Measurements from ENCODE around the gene ZNF37A. TPM values are rescaled to one million over a fixed set of nuclear protein-coding genes. Genes with fewer than 3 reads are reported as not detected.
"Not testable (repeated sequence)": the region's sequence is repeated elsewhere in the genome, so short reads cannot be mapped to it uniquely, and the experiment has no call there.

Gene ZNF37A
- total and polyA plus RNA-seq, 2 experiments from 2014 or later: 10.9 to 11.5 TPM

- Histone ChIP-seq H3F3A (ENCODE audit: insufficient read depth) (no peaks in the 10 kb centered on the region), H3K9me2 (ENCODE audit: insufficient read depth) (no peaks in the 10 kb centered on the region), H3K79me2 (ENCODE audit: insufficient read depth) (no peaks in the 10 kb centered on the region), H2AFZ (no peak overlapping the region), H3K4me2 (ENCODE audit: unreplicated experiment) (no peak overlapping the region), H3K9ac (no peak overlapping the region), H3K27me3 (replicated peaks; ENCODE audit: insufficient read depth) (no peaks in the 10 kb centered on the region), H3K4me1 (ENCODE audit: insufficient read depth) (no peaks in the 10 kb centered on the region), H4K20me1 (ENCODE audit: insufficient read depth) (no peaks in the 10 kb centered on the region), H3K4me3 (no peak overlapping the region), H3K9me3 (ENCODE audit: low read depth) (no peaks in the 10 kb centered on the region), H3K36me3 (ENCODE audit: low read depth) (no peaks in the 10 kb centered on the region), H3K27ac (no peak overlapping the region)
- in situ Hi-C loops (cut with MboI): no loop called here
- 17 to 19% methylated on average over 2 of the region's 2 CpGs for WGBS, 2 experiments (ENCODE audit: low coverage in 1 of 2, low lambda C conversion rate in 2 of 2, missing lambda C conversion rate in 2 of 2)
- no peak for TF ChIP-seq EZH2 (IDR thresholded peaks at IDR 0.05; ENCODE audit: insufficient read depth, poor library complexity, severe bottlenecking)
- TF ChIP-seq EZH2phosphoT487 (IDR thresholded peaks at IDR 0.05; ENCODE audit: insufficient read depth, low read depth): no peak
- no peak for DNase-seq
Observed at GRCh38 chr10:38076687-38077086, 17.4 kb upstream of the ZNF37A start.

GRCh38 chr10:38093318-38093717 lies 819 bp upstream of the ZNF37A start:
- H3F3A ChIP-seq (ENCODE audit: insufficient read depth); H3K4me1 ChIP-seq (ENCODE audit: insufficient read depth); H3K9me2 ChIP-seq (ENCODE audit: insufficient read depth); H3K27me3 ChIP-seq (replicated peaks; ENCODE audit: insufficient read depth); H4K20me1 ChIP-seq (ENCODE audit: insufficient read depth); in situ Hi-C loops (cut with MboI); DNase-seq; H3K9me3 ChIP-seq (ENCODE audit: low read depth); H3K27ac ChIP-seq: not testable (repeated sequence)
- Histone ChIP-seq H3K4me3 (peak overlapping the region; percentile 91), H3K79me2 (ENCODE audit: insufficient read depth) (peaks cover 35% of the 10 kb centered on the region), H2AFZ (peak overlapping the region; percentile 98), H3K9ac (peak overlapping the region; percentile 96), H3K4me2 (ENCODE audit: unreplicated experiment) (peak overlapping the region; percentile 75), H3K36me3 (ENCODE audit: low read depth) (peaks cover 20% of the 10 kb centered on the region)
- WGBS, 2 experiments (ENCODE audit: low coverage in 1 of 2, low lambda C conversion rate in 2 of 2, missing lambda C conversion rate in 2 of 2): 81 to 82% methylated on average over 15 of the region's 15 CpGs

GRCh38 chr10:38093816-38094157 lies 350 bp upstream of the ZNF37A start:
- peaks cover 23% of the 10 kb centered on the region for H3K36me3 ChIP-seq (ENCODE audit: low read depth)
- H3F3A ChIP-seq (ENCODE audit: insufficient read depth): no peaks in the 10 kb centered on the region
- H3K79me2 ChIP-seq (ENCODE audit: insufficient read depth): peaks cover 37% of the 10 kb centered on the region
- 8 to 11% methylated on average over 16 of the region's 16 CpGs for WGBS, 2 experiments (ENCODE audit: low coverage in 1 of 2, low lambda C conversion rate in 2 of 2, missing lambda C conversion rate in 2 of 2)
- H2AFZ ChIP-seq: peak overlapping the region; percentile 98
- H3K9me3 ChIP-seq (ENCODE audit: low read depth): no peaks in the 10 kb centered on the region
- no peak for TF ChIP-seq EZH2 (IDR thresholded peaks at IDR 0.05; ENCODE audit: insufficient read depth, poor library complexity, severe bottlenecking)
- no peak for TF ChIP-seq EZH2phosphoT487 (IDR thresholded peaks at IDR 0.05; ENCODE audit: insufficient read depth, low read depth)
- peak overlapping the region; percentile 75 for H3K4me2 ChIP-seq (ENCODE audit: unreplicated experiment)
- peak overlapping the region; percentile 91 for H3K4me3 ChIP-seq
- H3K9ac ChIP-seq: peak overlapping the region; percentile 96
- no peak overlapping the region for H3K27ac ChIP-seq
- in situ Hi-C loops (cut with MboI): no loop called here
- no peaks in the 10 kb centered on the region for H3K9me2 ChIP-seq (ENCODE audit: insufficient read depth)
- no peaks in the 10 kb centered on the region for H4K20me1 ChIP-seq (ENCODE audit: insufficient read depth)
- H3K4me1 ChIP-seq (ENCODE audit: insufficient read depth): peaks cover 4% of the 10 kb centered on the region; the same call in 1 of the 2 replicates
- no peaks in the 10 kb centered on the region for H3K27me3 ChIP-seq (replicated peaks; ENCODE audit: insufficient read depth)
- DNase-seq: no peak

DNA sequence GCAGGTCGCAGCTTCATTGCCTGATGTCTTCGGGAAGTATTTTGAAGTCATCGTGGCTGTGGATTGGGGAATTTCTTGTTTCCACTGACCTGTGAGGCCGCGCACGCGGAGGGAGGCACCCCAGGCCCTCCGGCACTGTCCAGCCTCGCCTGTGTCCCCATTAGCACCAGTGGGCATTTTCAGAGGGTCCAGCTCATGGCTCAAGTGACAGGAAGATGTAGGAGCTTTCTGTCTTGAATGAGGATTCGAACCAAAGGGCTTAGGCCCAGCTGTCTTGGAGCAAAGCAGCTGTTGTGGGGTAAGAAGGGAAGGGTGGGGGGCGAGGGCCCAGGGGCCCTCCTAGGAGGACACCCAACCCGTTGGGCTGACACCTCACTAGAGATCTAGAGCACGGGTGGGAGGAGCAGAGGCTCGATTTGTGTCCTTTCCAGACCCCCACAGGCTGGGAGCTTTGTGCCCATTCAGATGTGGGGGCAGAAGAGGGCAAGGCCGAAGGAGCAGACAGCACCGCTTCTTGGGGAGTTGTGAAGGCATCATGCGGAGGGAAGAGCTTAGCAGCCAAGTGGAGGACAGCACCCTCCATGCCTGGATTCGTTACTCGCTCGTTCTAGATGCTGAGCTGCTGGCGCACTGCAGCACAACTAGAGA lies 914 bp downstream of the ZNF37A start:
- H3K27ac ChIP-seq: peak overlapping the region; percentile 83
- peak overlapping the region; percentile 96 for H3K9ac ChIP-seq
- H3K4me3 ChIP-seq: peak overlapping the region; percentile 91
- peaks cover 37% of the 10 kb centered on the region for H3K79me2 ChIP-seq (ENCODE audit: insufficient read depth)
- in situ Hi-C loops (cut with MboI): no loop called here
- 43 to 47% methylated on average over 21 of the region's 21 CpGs for WGBS, 2 experiments (ENCODE audit: low coverage in 1 of 2, low lambda C conversion rate in 2 of 2, missing lambda C conversion rate in 2 of 2)
- H2AFZ ChIP-seq: peak overlapping the region; percentile 98
- DNase-seq: no peak
- peak overlapping the region; percentile 79 for H3K4me2 ChIP-seq (ENCODE audit: unreplicated experiment)
- H3K27me3 ChIP-seq (replicated peaks; ENCODE audit: insufficient read depth): no peaks in the 10 kb centered on the region
- no peaks in the 10 kb centered on the region for H3F3A ChIP-seq (ENCODE audit: insufficient read depth)
- no peaks in the 10 kb centered on the region for H4K20me1 ChIP-seq (ENCODE audit: insufficient read depth)
- H3K4me1 ChIP-seq (ENCODE audit: insufficient read depth): peaks cover 4% of the 10 kb centered on the region; the same call in 1 of the 2 replicates
- TF ChIP-seq EZH2phosphoT487 (IDR thresholded peaks at IDR 0.05; ENCODE audit: insufficient read depth, low read depth): no peak
- no peak for TF ChIP-seq EZH2 (IDR thresholded peaks at IDR 0.05; ENCODE audit: insufficient read depth, poor library complexity, severe bottlenecking)
- H3K9me2 ChIP-seq (ENCODE audit: insufficient read depth): no peaks in the 10 kb centered on the region
- no peaks in the 10 kb centered on the region for H3K9me3 ChIP-seq (ENCODE audit: low read depth)
- H3K36me3 ChIP-seq (ENCODE audit: low read depth): peaks cover 27% of the 10 kb centered on the region

DNA sequence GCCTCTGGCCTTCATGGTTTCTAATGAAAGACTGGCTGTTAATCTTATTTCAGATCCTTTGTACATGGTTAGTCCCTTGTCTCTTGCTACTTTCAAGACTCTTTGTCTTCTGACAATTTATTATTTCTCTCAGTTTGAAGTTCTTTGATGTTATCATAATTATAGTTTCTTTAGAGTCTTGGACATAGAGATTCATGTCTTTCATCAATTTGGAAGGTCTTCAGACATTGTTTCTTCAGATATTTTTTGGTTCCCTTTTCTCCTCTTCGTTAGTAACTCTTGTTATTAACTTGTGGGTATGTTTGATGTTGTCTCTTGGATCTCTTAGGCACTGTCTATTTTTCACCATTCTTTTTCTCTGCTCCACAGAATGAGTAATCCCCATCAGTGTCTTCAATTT lies 8.7 kb downstream of the ZNF37A start:
- peak; percentile 16 for DNase-seq
- peaks cover 19% of the 10 kb centered on the region for H3K79me2 ChIP-seq (ENCODE audit: insufficient read depth)
- 90 to 95% methylated on average over 1 of the region's 1 CpG for WGBS, 2 experiments (ENCODE audit: low coverage in 1 of 2, low lambda C conversion rate in 2 of 2, missing lambda C conversion rate in 2 of 2)
- no peak overlapping the region for H3K9ac ChIP-seq
- no peak overlapping the region for H3K27ac ChIP-seq
- in situ Hi-C loops (cut with MboI): no loop called here
- H3K4me3 ChIP-seq: no peak overlapping the region
- no peaks in the 10 kb centered on the region for H3F3A ChIP-seq (ENCODE audit: insufficient read depth)
- no peak overlapping the region for H2AFZ ChIP-seq
- TF ChIP-seq EZH2 (IDR thresholded peaks at IDR 0.05; ENCODE audit: insufficient read depth, poor library complexity, severe bottlenecking): no peak
- H4K20me1 ChIP-seq (ENCODE audit: insufficient read depth): no peaks in the 10 kb centered on the region
- H3K27me3 ChIP-seq (replicated peaks; ENCODE audit: insufficient read depth): no peaks in the 10 kb centered on the region
- H3K36me3 ChIP-seq (ENCODE audit: low read depth): peaks cover 49% of the 10 kb centered on the region
- H3K4me2 ChIP-seq (ENCODE audit: unreplicated experiment): no peak overlapping the region
- H3K9me3 ChIP-seq (ENCODE audit: low read depth): peaks cover 6% of the 10 kb centered on the region
- no peaks in the 10 kb centered on the region for H3K4me1 ChIP-seq (ENCODE audit: insufficient read depth)
- no peaks in the 10 kb centered on the region for H3K9me2 ChIP-seq (ENCODE audit: insufficient read depth)

All from GM23248 (cell line).